ENCODE measurements around the gene MAP3K2.

MAP3K2 gene

DNA sequence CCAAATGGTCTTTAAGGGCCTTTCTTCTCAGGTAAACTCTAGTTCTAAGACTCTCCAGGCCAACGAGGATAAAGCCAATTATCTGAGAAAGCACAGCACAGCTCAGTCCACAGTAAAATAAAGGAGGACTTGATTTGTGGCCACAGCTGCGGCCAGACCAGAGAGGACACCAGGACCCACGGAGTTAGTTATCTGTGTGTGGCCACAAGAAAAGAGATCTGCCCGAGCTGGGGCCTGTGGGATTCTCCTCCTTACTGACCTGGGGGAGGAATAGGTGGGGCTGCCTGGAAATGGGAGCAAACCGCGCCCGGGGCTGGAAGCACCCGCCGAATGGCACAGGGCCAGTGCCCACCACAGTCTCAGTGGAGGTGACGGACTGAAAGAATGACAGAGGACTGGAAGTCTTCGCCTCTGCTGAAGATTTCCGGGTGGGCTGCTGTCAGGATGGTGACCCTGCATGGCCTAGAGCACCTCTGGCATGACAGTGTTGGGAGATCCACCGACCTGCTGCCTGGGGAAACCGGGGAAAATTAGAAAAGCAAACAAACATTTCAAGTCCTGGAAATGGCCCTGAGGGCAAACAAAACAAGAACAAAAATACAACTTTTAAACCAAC lies 43.7 kb upstream of the MAP3K2 start:
- Histone ChIP-seq H3K4me1 (ENCODE audit: control insufficient read depth, low read length) (no peaks in the 10 kb centered on the region), H3K9me2 (replicated peaks; ENCODE audit: control insufficient read depth, low read length) (no peaks in the 10 kb centered on the region), H3K9me3 (ENCODE audit: control insufficient read depth, insufficient read depth, low read length) (no peaks in the 10 kb centered on the region), H3K36me3 (ENCODE audit: control insufficient read depth, low read length) (no peaks in the 10 kb centered on the region), H4K20me1 (ENCODE audit: control insufficient read depth, insufficient read depth, low read depth, low read length) (no peaks in the 10 kb centered on the region), H3K27me3 (ENCODE audit: control insufficient read depth, low read length) (no peaks in the 10 kb centered on the region), H3K27ac (ENCODE audit: low read depth, low read length) (no peak overlapping the region), H3K4me2 (ENCODE audit: low read length) (no peak overlapping the region), H3K4me3 (ENCODE audit: low read length) (no peak overlapping the region), H3K79me2 (ENCODE audit: control insufficient read depth, low read length) (no peaks in the 10 kb centered on the region), H3F3A (ENCODE audit: control insufficient read depth, insufficient read depth) (no peaks in the 10 kb centered on the region)
- TF ChIP-seq, protein P1, sequence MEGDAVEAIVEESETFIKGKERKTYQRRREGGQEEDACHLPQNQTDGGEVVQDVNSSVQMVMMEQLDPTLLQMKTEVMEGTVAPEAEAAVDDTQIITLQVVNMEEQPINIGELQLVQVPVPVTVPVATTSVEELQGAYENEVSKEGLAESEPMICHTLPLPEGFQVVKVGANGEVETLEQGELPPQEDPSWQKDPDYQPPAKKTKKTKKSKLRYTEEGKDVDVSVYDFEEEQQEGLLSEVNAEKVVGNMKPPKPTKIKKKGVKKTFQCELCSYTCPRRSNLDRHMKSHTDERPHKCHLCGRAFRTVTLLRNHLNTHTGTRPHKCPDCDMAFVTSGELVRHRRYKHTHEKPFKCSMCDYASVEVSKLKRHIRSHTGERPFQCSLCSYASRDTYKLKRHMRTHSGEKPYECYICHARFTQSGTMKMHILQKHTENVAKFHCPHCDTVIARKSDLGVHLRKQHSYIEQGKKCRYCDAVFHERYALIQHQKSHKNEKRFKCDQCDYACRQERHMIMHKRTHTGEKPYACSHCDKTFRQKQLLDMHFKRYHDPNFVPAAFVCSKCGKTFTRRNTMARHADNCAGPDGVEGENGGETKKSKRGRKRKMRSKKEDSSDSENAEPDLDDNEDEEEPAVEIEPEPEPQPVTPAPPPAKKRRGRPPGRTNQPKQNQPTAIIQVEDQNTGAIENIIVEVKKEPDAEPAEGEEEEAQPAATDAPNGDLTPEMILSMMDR (IDR thresholded peaks at IDR 0.05; ENCODE audit: low read depth, low read length, poor library complexity, severe bottlenecking), result no peak

DNA sequence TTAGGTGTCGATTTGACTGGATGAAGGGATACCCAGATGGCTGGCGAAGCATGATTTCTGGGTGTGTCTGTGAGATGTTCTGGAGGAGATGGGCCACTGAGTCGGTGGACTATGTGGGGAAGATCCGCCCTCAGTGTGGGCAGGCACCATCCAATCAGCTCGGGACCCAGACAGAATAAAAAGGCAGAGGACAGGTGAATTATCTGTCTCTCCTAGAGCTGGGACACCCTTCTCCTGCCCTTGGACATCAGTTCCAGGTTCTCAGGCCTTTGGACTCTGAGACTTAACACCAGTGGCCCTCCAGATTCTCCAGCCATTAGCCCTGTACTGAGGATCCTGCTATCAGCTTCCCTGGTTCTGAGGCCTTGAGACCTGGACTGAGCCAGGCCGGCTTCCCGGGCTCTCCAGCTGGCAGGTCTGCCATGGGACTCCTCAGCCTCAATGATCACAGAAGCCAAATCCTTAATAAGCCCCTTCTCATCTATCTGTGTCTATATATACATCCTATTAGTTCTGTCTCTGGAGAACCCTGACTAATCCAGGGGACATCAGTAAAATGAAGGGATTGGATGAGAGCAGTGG lies 42.2 kb upstream of the MAP3K2 start:
- Histone ChIP-seq H3K4me3 (ENCODE audit: low read length) (no peak overlapping the region), H3K4me1 (ENCODE audit: control insufficient read depth, low read length) (no peaks in the 10 kb centered on the region), H3K27me3 (ENCODE audit: control insufficient read depth, low read length) (no peaks in the 10 kb centered on the region), H3K9me3 (ENCODE audit: control insufficient read depth, insufficient read depth, low read length) (no peaks in the 10 kb centered on the region), H3K36me3 (ENCODE audit: control insufficient read depth, low read length) (no peaks in the 10 kb centered on the region), H3K27ac (ENCODE audit: low read depth, low read length) (no peak overlapping the region), H3K4me2 (ENCODE audit: low read length) (no peak overlapping the region), H4K20me1 (ENCODE audit: control insufficient read depth, insufficient read depth, low read depth, low read length) (no peaks in the 10 kb centered on the region), H3K9me2 (replicated peaks; ENCODE audit: control insufficient read depth, low read length) (no peaks in the 10 kb centered on the region), H3K79me2 (ENCODE audit: control insufficient read depth, low read length) (no peaks in the 10 kb centered on the region), H3F3A (ENCODE audit: control insufficient read depth, insufficient read depth) (no peaks in the 10 kb centered on the region)
- TF ChIP-seq, protein P1 (IDR thresholded peaks at IDR 0.05; ENCODE audit: low read depth, low read length, poor library complexity, severe bottlenecking), result no peak
- no peak for TF ChIP-seq EZH2phosphoT487 (IDR thresholded peaks at IDR 0.05; ENCODE audit: borderline replicate concordance, low read length)

DNA sequence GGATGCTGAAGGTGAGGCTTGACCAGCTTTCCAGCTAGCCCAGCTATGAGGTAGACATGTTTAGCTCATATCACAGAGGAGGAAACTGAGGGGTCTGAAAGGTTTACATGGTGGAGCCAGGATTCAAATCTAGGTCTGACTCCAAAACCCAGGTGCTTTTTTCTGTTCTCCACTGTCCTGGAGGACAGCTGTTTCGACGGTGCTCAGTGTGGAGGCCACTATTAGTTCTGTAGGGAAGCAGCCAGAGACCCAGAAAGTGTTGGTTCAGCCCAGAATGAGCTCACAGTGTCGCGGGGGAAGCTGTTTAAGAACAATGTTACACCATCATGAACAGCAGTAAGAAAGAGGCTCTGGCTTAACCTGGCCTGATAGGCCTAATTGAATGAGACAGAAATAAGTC lies 41.5 kb upstream of the MAP3K2 start:
- Histone ChIP-seq H3F3A (ENCODE audit: control insufficient read depth, insufficient read depth) (no peaks in the 10 kb centered on the region), H3K9me3 (ENCODE audit: control insufficient read depth, insufficient read depth, low read length) (no peaks in the 10 kb centered on the region), H3K79me2 (ENCODE audit: control insufficient read depth, low read length) (no peaks in the 10 kb centered on the region), H3K4me2 (ENCODE audit: low read length) (no peak overlapping the region), H3K4me3 (ENCODE audit: low read length) (no peak overlapping the region), H3K27ac (ENCODE audit: low read depth, low read length) (no peak overlapping the region), H3K9me2 (replicated peaks; ENCODE audit: control insufficient read depth, low read length) (no peaks in the 10 kb centered on the region), H4K20me1 (ENCODE audit: control insufficient read depth, insufficient read depth, low read depth, low read length) (no peaks in the 10 kb centered on the region), H3K36me3 (ENCODE audit: control insufficient read depth, low read length) (no peaks in the 10 kb centered on the region), H3K27me3 (ENCODE audit: control insufficient read depth, low read length) (no peaks in the 10 kb centered on the region), H3K4me1 (ENCODE audit: control insufficient read depth, low read length) (no peaks in the 10 kb centered on the region)
- TF ChIP-seq, protein P1 (IDR thresholded peaks at IDR 0.05; ENCODE audit: low read depth, low read length, poor library complexity, severe bottlenecking), result no peak
- TF ChIP-seq EZH2phosphoT487 (IDR thresholded peaks at IDR 0.05; ENCODE audit: borderline replicate concordance, low read length), result no peak
